Measurements from ENCODE around the gene FAM177A1. TPM values are rescaled to one million over a fixed set of nuclear protein-coding genes. Genes with fewer than 3 reads are reported as not detected.

FAM177A1 gene
- total and polyA plus RNA-seq, 2 donors (not counting 3 experiments of a cell fraction or from before 2014, with no cell fraction given), result 19.9 to 64.1 TPM

DNA sequence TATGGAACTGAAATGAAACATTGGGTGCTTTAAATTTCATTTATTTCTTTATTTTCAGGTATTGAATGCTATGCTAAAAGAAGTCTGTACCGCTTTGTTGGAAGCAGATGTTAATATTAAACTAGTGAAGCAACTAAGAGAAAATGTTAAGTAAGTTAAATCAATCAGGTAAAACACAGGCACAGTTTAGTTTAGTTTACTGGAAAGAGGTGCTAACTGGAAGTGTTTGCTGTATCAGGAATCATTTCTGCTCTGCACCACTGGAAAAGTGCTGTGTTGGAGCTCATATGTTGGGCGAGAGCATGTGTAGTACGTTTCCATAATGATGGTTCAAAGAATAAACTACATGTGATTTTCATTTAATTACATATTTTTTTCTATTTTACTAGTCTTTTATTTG is 46.6 kb upstream of the FAM177A1 start:
- H3K9me3 ChIP-seq (replicated peaks; ENCODE audit: control insufficient read depth, insufficient read depth, low read length), result no peaks in the 10 kb centered on the region
- intact Hi-C loops (cut with micrococcal nuclease), result no loop called here
- DNase-seq (ENCODE audit: low read depth, low spot score) (no peak), FAIRE-seq (no peak)
- no peak overlapping the region for H3K27ac ChIP-seq (ENCODE audit: insufficient read depth, low read depth, low read length)
- dilution Hi-C loops (cut with MboI; ENCODE audit: extremely low pct_ligation_motif_present, low sequenced_read_pairs), result no loop called here
- peaks cover 9% of the 10 kb centered on the region for H3K79me2 ChIP-seq (ENCODE audit: control insufficient read depth, insufficient read depth, low read length)
- H3K36me3 ChIP-seq (ENCODE audit: control insufficient read depth in 2 of 2, extremely low read depth in 1 of 2, insufficient read depth in 2 of 2, low read length in 2 of 2), result peaks cover 0 to 1% of the 10 kb centered on the region in 2 experiments
- H3K4me3 ChIP-seq (replicated peaks in 1 of 3; ENCODE audit: insufficient read depth in 1 of 3, low read depth in 1 of 3, low read length in 3 of 3), result no peak overlapping the region
- no peaks in the 10 kb centered on the region for H3K27me3 ChIP-seq (ENCODE audit: control insufficient read depth in 2 of 2, insufficient read depth in 2 of 2, low read length in 2 of 2)
- ChIA-PET POLR2A (no interaction called here), CTCF (interaction anchor here (1.7 kb wide), 1 partner anchor 18 kb away, joined by 4 read pairs; no protein-coding TSS in a partner anchor)
- H3K9ac ChIP-seq (replicated peaks; ENCODE audit: extremely low read depth, insufficient read depth, low read length), result no peak overlapping the region
- H3K4me1 ChIP-seq (ENCODE audit: control insufficient read depth, extremely low read depth, insufficient read depth, low read length), result no peaks in the 10 kb centered on the region
- BruUV-seq (replicated peaks), result no TSS peak
- H3K4me2 ChIP-seq (ENCODE audit: insufficient read depth, low read length), result no peak overlapping the region
- TF ChIP-seq EZH2 (IDR thresholded peaks at IDR 0.05; ENCODE audit: borderline replicate concordance, low read depth, low read length, severe bottlenecking) (no peak), GATA2 (IDR thresholded peaks at IDR 0.05; ENCODE audit: insufficient read depth, insufficient read length, low read depth, low read length) (no peak), POLR2A (IDR thresholded peaks at IDR 0.05; ENCODE audit: low read depth, low read length) (no peak), MYC (IDR thresholded peaks at IDR 0.05; ENCODE audit: low read depth, low read length) (no peak), MAX (IDR thresholded peaks at IDR 0.05; ENCODE audit: insufficient read depth, insufficient read length) (no peak), FOS (IDR thresholded peaks at IDR 0.05; ENCODE audit: borderline replicate concordance, insufficient read depth, low read length) (no peak), POLR2AphosphoS5 (IDR thresholded peaks at IDR 0.05; ENCODE audit: insufficient read depth, low read depth, low read length) (no peak), JUN (IDR thresholded peaks at IDR 0.05; ENCODE audit: borderline replicate concordance, insufficient read depth, insufficient read length, low read depth) (no peak)
- TF ChIP-seq, protein P1, sequence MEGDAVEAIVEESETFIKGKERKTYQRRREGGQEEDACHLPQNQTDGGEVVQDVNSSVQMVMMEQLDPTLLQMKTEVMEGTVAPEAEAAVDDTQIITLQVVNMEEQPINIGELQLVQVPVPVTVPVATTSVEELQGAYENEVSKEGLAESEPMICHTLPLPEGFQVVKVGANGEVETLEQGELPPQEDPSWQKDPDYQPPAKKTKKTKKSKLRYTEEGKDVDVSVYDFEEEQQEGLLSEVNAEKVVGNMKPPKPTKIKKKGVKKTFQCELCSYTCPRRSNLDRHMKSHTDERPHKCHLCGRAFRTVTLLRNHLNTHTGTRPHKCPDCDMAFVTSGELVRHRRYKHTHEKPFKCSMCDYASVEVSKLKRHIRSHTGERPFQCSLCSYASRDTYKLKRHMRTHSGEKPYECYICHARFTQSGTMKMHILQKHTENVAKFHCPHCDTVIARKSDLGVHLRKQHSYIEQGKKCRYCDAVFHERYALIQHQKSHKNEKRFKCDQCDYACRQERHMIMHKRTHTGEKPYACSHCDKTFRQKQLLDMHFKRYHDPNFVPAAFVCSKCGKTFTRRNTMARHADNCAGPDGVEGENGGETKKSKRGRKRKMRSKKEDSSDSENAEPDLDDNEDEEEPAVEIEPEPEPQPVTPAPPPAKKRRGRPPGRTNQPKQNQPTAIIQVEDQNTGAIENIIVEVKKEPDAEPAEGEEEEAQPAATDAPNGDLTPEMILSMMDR (IDR thresholded peaks at IDR 0.05; ENCODE audit: extremely low read depth in 1 of 2, insufficient read depth in 1 of 2, low read depth in 1 of 2, low read length in 2 of 2), result no peak
- H2AFZ ChIP-seq (ENCODE audit: low read depth, low read length), result no peak overlapping the region
- H4K20me1 ChIP-seq (replicated peaks; ENCODE audit: control insufficient read depth, extremely low read depth, insufficient read depth, low read length), result no peaks in the 10 kb centered on the region
- H3K9me1 ChIP-seq (replicated peaks; ENCODE audit: control insufficient read depth, extremely low read depth, insufficient read depth, low read length), result no peaks in the 10 kb centered on the region

All from endothelial cell of umbilical vein (primary cell).